ENCODE results near the gene PHLPP2. TPM values are rescaled to one million over a fixed set of nuclear protein-coding genes. Genes with fewer than 3 reads are reported as not detected.

Gene PHLPP2
- total and polyA plus RNA-seq, 10 of the 15 experiments (the other 5 are each of a cell fraction or from before 2014, with no cell fraction given), result 1.0 to 13.2 (median 7.0) TPM

DNA sequence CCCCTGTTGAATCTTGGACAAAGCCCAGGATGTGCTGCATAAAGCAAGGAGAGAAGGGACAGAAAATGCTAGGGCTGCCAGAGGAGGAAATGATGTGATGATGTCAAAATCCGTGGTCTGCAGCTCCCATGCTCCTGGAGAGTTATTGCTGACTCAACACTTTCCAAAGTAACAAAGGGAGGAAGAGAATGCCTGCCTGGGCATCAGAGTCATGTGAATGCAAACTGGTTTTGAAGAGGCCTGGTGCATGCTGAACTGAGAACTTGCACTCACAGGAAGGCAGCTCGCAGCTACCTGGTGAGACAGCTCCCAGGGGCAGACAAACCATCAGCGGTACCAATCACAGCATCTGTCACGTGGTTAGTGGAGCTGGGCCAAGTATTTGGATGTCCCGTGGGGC is 95.7 kb downstream of the PHLPP2 start (continued):
- TF ChIP-seq ZNF687 (IDR thresholded peaks at IDR 0.05) (no peak), KDM1A (IDR thresholded peaks at IDR 0.05; ENCODE audit: borderline replicate concordance) (no peak), NFYB (IDR thresholded peaks at IDR 0.05; ENCODE audit: insufficient read depth, low read depth, low read length) (no peak), BACH1 (IDR thresholded peaks at IDR 0.05; ENCODE audit: borderline replicate concordance) (no peak), POLR2AphosphoS5 (IDR thresholded peaks at IDR 0.05; ENCODE audit: low read length) (no peak), E2F8 (IDR thresholded peaks at IDR 0.05; ENCODE audit: low read depth, partially characterized antibody) (no peak), IKZF2 (IDR thresholded peaks at IDR 0.05) (no peak), NBN (IDR thresholded peaks at IDR 0.05) (no peak), ZSCAN29 (IDR thresholded peaks at IDR 0.05) (no peak)

Measured in GM12878 (cell line).